GM19468 (cell line): Measurements from ENCODE around the gene COL9A3.

Experiments used
- ATAC-seq: cut with Tn5 transposase; IDR thresholded peaks from one replicate; pipeline ENCODE4 v1.9.1; 2021; ENCODE audit warnings: mild to moderate bottlenecking, moderate library complexity, moderate number of reproducible peaks; ENCODE audit not compliant: unreplicated experiment; ENCODE audit errors: extremely low read depth

The COL9A3 gene

GRCh38 chr20:62887860-62888239 is 71.0 kb downstream of the COL9A3 start:
- ATAC-seq, result no peak

GRCh38 chr20:62888406-62888805 is 71.6 kb downstream of the COL9A3 start:
- ATAC-seq, result no peak

GRCh38 chr20:62888910-62889309 is 72.1 kb downstream of the COL9A3 start:
- ATAC-seq, result no peak

GRCh38 chr20:62889411-62889810 is 72.6 kb downstream of the COL9A3 start:
- no peak for ATAC-seq

- ATAC-seq, result no peak
Measured at GRCh38 chr20:62889871-62890270, 73.0 kb downstream of the COL9A3 start.

- no peak for ATAC-seq
Measured at GRCh38 chr20:62890444-62890843, 73.6 kb downstream of the COL9A3 start.
